IMR-90 (cell line): Measurements from ENCODE around the gene KLHL29. TPM values are rescaled to one million over a fixed set of nuclear protein-coding genes. Genes with fewer than 3 reads are reported as not detected.

Source experiments
- ATAC-seq: fragments of 200-7000 bp; cut with Tn5 transposase; 2 replicates; pipeline ENCODE4 v1.9.1; 2020; ENCODE audit warnings: low read depth, mild to moderate bottlenecking, moderate library complexity
- BruUV-seq: library from RNA; stranded (reverse); fragments of 400-500 nt; replicated peaks from 2 replicates; lab custom pipeline; 2021; lab: Mats Ljungman, UMichigan
- CTCF ChIA-PET: fragments of 300-600 bp; formaldehyde crosslinking; extraction: SDS; loops from one replicate; lab custom pipeline; 2021; ENCODE audit warnings: antibody characterized with exemption; lab: Yijun Ruan, JAX
- POLR2A ChIA-PET: fragments of 300-600 bp; sonication (Branson Sonifier 250); formaldehyde crosslinking; loops from one replicate; lab custom pipeline; 2022; ENCODE audit warnings: antibody characterized with exemption; ENCODE audit not compliant: unreplicated experiment; lab: Charles Lee
- DNase-seq: peaks from one replicate; pipeline ENCODE4 v3.0.0; 2013
- H2AFZ ChIP-seq: replicated peaks from 2 replicates; pipeline ENCODE3; 2013; ENCODE audit warnings: low read length, mild to moderate bottlenecking; ENCODE audit not compliant: poor library complexity
- H2AK5ac ChIP-seq: 2 replicates; pipeline ENCODE4 v1.6.1; 2013; ENCODE audit warnings: low read depth, low read length, inconsistent platforms
- H2AK9ac ChIP-seq: replicated peaks from 2 replicates; pipeline ENCODE3; 2013; ENCODE audit warnings: mild to moderate bottlenecking, low read depth, low read length, moderate library complexity; ENCODE audit not compliant: poor library complexity
- H2BK120ac ChIP-seq: 2 replicates; pipeline ENCODE4 v1.6.1; 2013; ENCODE audit warnings: low read depth, low read length, inconsistent platforms
- H2BK15ac ChIP-seq: 3 replicates; pipeline ENCODE4 v1.6.1; 2013; ENCODE audit warnings: low read depth, low read length, inconsistent platforms
- H2BK20ac ChIP-seq: 2 replicates; pipeline ENCODE4 v1.6.1; 2013; ENCODE audit warnings: low read depth, mild to moderate bottlenecking, inconsistent platforms, low read length, moderate library complexity
- H2BK5ac ChIP-seq: 2 replicates; pipeline ENCODE4 v1.6.1; 2013; ENCODE audit warnings: mild to moderate bottlenecking, low read depth, low read length, inconsistent platforms; ENCODE audit not compliant: poor library complexity, severe bottlenecking
- H3K14ac ChIP-seq: replicated peaks from 2 replicates; pipeline ENCODE4 v1.6.1; 2013; ENCODE audit warnings: low read depth, low read length, inconsistent platforms
- H3K18ac ChIP-seq: 2 replicates; pipeline ENCODE4 v1.6.1; 2013; ENCODE audit warnings: low read depth, low read length, control low read depth
- H3K23ac ChIP-seq: 2 replicates; pipeline ENCODE4 v1.6.1; 2013; ENCODE audit warnings: low read depth, low read length, inconsistent platforms
- H3K27ac ChIP-seq: 2 replicates; pipeline ENCODE4 v1.5.1; 2013; ENCODE audit warnings: mild to moderate bottlenecking, control low read depth, low read length; ENCODE audit not compliant: insufficient read depth
- H3K27me3 ChIP-seq: 2 replicates; pipeline ENCODE4 v1.6.1; 2013; ENCODE audit warnings: low read length; ENCODE audit not compliant: control insufficient read depth, insufficient read depth
- H3K36me3 ChIP-seq: 2 replicates; pipeline ENCODE4 v1.6.1; 2013; ENCODE audit warnings: low read length, mixed read lengths; ENCODE audit not compliant: control insufficient read depth, insufficient read depth
- H3K4ac ChIP-seq: 2 replicates; pipeline ENCODE4 v1.6.1; 2013; ENCODE audit warnings: low read depth, low read length, inconsistent platforms
- H3K4me1 ChIP-seq: 2 replicates; pipeline ENCODE4 v1.6.1; 2013; ENCODE audit warnings: low read length, mixed read lengths; ENCODE audit not compliant: control insufficient read depth, insufficient read depth
- H3K4me2 ChIP-seq: 2 replicates; pipeline ENCODE4 v1.6.1; 2013; ENCODE audit warnings: low read depth, mild to moderate bottlenecking, control low read depth, low read length, moderate library complexity
- H3K4me3 ChIP-seq: 2 replicates; pipeline ENCODE4 v1.5.1; 2013; ENCODE audit warnings: low read depth, mild to moderate bottlenecking, control low read depth, low read length, moderate library complexity; ENCODE audit not compliant: insufficient read depth
- H3K56ac ChIP-seq: 2 replicates; pipeline ENCODE4 v1.6.1; 2013; ENCODE audit warnings: low read length, inconsistent platforms; ENCODE audit not compliant: insufficient read depth; ENCODE audit errors: extremely low read depth
- H3K79me1 ChIP-seq, 2 experiments: 2 replicates each; pipeline ENCODE4 v1.6.1; 2013; ENCODE audit warnings: low read length in 2 of 2, inconsistent platforms in 1 of 2, low read depth in 1 of 2
- H3K9ac ChIP-seq: 2 replicates; pipeline ENCODE4 v1.6.1; 2013; ENCODE audit warnings: low read depth, low read length, control low read depth
- H3K9me1 ChIP-seq: 2 replicates; pipeline ENCODE4 v1.6.1; 2013; ENCODE audit warnings: low read length, inconsistent platforms; ENCODE audit not compliant: insufficient read depth
- H3K9me3 ChIP-seq: 2 replicates; pipeline ENCODE4 v1.6.1; 2013; ENCODE audit warnings: low read length; ENCODE audit not compliant: control insufficient read depth, insufficient read depth
- H4K20me1 ChIP-seq: 2 replicates; pipeline ENCODE4 v1.6.1; 2013; ENCODE audit warnings: low read length, inconsistent platforms; ENCODE audit not compliant: insufficient read depth
- H4K5ac ChIP-seq: 2 replicates; pipeline ENCODE4 v1.6.1; 2013; ENCODE audit warnings: mild to moderate bottlenecking, low read depth, low read length, control low read depth
- H4K8ac ChIP-seq, 2 experiments: 2 replicates each; pipeline ENCODE4 v1.6.1; 2013; ENCODE audit warnings: low read depth in 2 of 2, low read length in 2 of 2, control low read depth in 1 of 2, inconsistent platforms in 1 of 2
- H4K91ac ChIP-seq: 2 replicates; pipeline ENCODE4 v1.6.1; 2013; ENCODE audit warnings: low read depth, low read length, inconsistent platforms; ENCODE audit not compliant: insufficient read depth
- BHLHE40 ChIP-seq: fragments of 150-350 bp; IDR thresholded peaks from 2 replicates; pipeline ENCODE4 v1.6.1; 2016; ENCODE audit warnings: mild to moderate bottlenecking, low read depth, low read length
- CEBPB ChIP-seq: IDR thresholded peaks from 2 replicates; pipeline ENCODE4 v1.6.1; 2012; ENCODE audit warnings: low read depth, low read length, improper control_type of control experiment
- CHD1 ChIP-seq: IDR thresholded peaks from 2 replicates; pipeline ENCODE4 v1.6.1; 2012; ENCODE audit warnings: low read depth, low read length, improper control_type of control experiment
- FOS ChIP-seq: fragments of 150-350 bp; IDR thresholded peaks from 2 replicates; pipeline ENCODE4 v1.6.1; 2016; ENCODE audit warnings: low read depth, low read length
- MAFK ChIP-seq: IDR thresholded peaks from 2 replicates; pipeline ENCODE4 v1.6.1; 2012; ENCODE audit warnings: low read depth, low read length, improper control_type of control experiment
- MAZ ChIP-seq: IDR thresholded peaks from 2 replicates; pipeline ENCODE4 v1.6.1; 2012; ENCODE audit warnings: low read depth, mild to moderate bottlenecking, low read length, improper control_type of control experiment, moderate library complexity, borderline replicate concordance
- MXI1 ChIP-seq: IDR thresholded peaks from 2 replicates; pipeline ENCODE4 v1.6.1; 2012; ENCODE audit warnings: low read depth, mild to moderate bottlenecking, low read length, moderate library complexity, borderline replicate concordance
- NFE2L2 ChIP-seq: fragments of 150-350 bp; IDR thresholded peaks from 2 replicates; pipeline ENCODE4 v1.6.1; 2016; ENCODE audit warnings: low read depth, mild to moderate bottlenecking, low read length
- POLR2A ChIP-seq: IDR thresholded peaks from 2 replicates; pipeline ENCODE4 v1.6.1; 2012; ENCODE audit warnings: mild to moderate bottlenecking, low read depth, low read length
- RAD21 ChIP-seq: IDR thresholded peaks from 2 replicates; pipeline ENCODE4 v1.6.1; 2012; ENCODE audit warnings: low read length, improper control_type of control experiment
- RCOR1 ChIP-seq: IDR thresholded peaks from 2 replicates; pipeline ENCODE4 v1.6.1; 2012; ENCODE audit warnings: mild to moderate bottlenecking, low read length, improper control_type of control experiment; ENCODE audit not compliant: insufficient replicate concordance
- RFX5 ChIP-seq: IDR thresholded peaks from 2 replicates; pipeline ENCODE4 v1.8.0; 2012; ENCODE audit warnings: low read depth, mild to moderate bottlenecking, low read length, moderate library complexity
- SMC3 ChIP-seq: fragments of 150-350 bp; IDR thresholded peaks from 2 replicates; pipeline ENCODE4 v1.6.1; 2016; ENCODE audit warnings: low read depth, mild to moderate bottlenecking, antibody characterized with exemption, low read length, moderate library complexity
- WGBS, 2 experiments: methylation state at CpG; one replicate each; pipeline versions ENCODE4 v1.1.5 to v1.1.7; 2013; ENCODE audit warnings: missing lambda C conversion rate in 2 of 2; ENCODE audit not compliant: insufficient read length in 1 of 2; ENCODE audit errors: extremely low coverage in 2 of 2; 5-methylcytosine and 5-hydroxymethylcytosine counted together
- dilution Hi-C: fragments of 300-500 bp; cut with HindIII; formaldehyde crosslinking; loops from one replicate; pipeline ENCODE4 v1.14.3; 2018; ENCODE audit warnings: low sequenced_read_pairs; ENCODE audit not compliant: unreplicated experiment
- in situ Hi-C: fragments of 300-500 bp; cut with MboI; formaldehyde crosslinking; loops from 3 replicates; pipeline ENCODE4 v1.14.3; 2019; ENCODE audit warnings: low sequenced_read_pairs, inconsistent platforms, mixed read lengths
- intact Hi-C: fragments of 100-400 bp; cut with micrococcal nuclease; formaldehyde crosslinking; loops from 2 replicates; pipeline ENCODE4 v1.10.0; 2022
- polyA plus RNA-seq, 3 experiments: library from polyadenylated mRNA; depleted of rRNA; stranded (reverse); fragments of >200 nt; gene quantifications; 2 replicates each; pipeline ENCODE4 v1.2.3, GENCODE V29; 2012; ENCODE audit warnings: low replicate concordance in 1 of 3
- total RNA-seq: library from RNA; depleted of rRNA; stranded (reverse); fragments of >200 nt; gene quantifications from 2 replicates; pipeline ENCODE4 v1.2.3, GENCODE V29; 2012
- TF ChIP-seq, protein P1 (sequence below): fragments of 150-350 bp; IDR thresholded peaks from 2 replicates; pipeline ENCODE4 v1.6.1; 2016; ENCODE audit warnings: low read depth, mild to moderate bottlenecking, low read length, moderate library complexity, borderline replicate concordance
- TF ChIP-seq, protein P2 (sequence below): conservative IDR thresholded peaks from 2 replicates; pipeline ENCODE4 v1.5.1; 2012; ENCODE audit warnings: mild to moderate bottlenecking, low read depth, low read length, improper control_type of control experiment
- TF ChIP-seq, protein P3 (sequence below): fragments of 150-350 bp; IDR thresholded peaks from 2 replicates; pipeline ENCODE4 v1.6.1; 2017; ENCODE audit warnings: mild to moderate bottlenecking, antibody characterized with exemption, low read length, low read depth

Gene KLHL29
- total and polyA plus RNA-seq, 2 of the 4 experiments (the other 2 are of a cell fraction) = 2.0 to 8.0 TPM

DNA sequence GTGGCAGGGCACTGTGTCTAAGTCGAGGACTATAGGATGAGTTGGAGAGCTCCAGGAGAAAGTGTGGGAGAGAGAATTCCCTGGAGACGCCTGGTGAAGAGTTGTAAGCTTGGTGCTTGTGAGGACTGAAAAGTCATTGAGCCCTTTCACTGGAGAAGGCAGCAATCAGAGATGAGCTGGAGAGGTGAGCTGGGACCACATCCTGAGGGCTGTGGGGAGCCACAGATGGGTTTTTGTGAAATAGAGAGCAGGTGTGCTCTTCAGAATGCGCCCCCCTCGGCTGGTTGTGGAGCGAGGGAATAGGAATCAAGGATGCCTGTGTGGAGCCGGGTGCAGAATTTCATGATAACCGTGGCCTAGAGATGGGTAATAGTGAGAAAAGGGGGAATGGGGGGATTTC, 224.3 kb downstream of the KLHL29 start:
- in situ Hi-C loops (no loop called here), intact Hi-C loops (no loop called here), dilution Hi-C loops (no loop called here)
- Histone ChIP-seq H3K79me1 (no peaks in the 10 kb centered on the region; a peak in 1 of 4 replicates), H3K23ac (no peak overlapping the region), H3K18ac (no peak overlapping the region), H4K91ac (no peak overlapping the region), H2BK20ac (no peak overlapping the region), H2BK5ac (no peak overlapping the region), H2AK9ac (no peak overlapping the region), H3K56ac (no peak overlapping the region), H2BK120ac (no peak overlapping the region), H3K4ac (no peak overlapping the region), H3K4me1 (no peaks in the 10 kb centered on the region), H2AK5ac (no peak overlapping the region; the same call in 1 of the 2 replicates), H2BK15ac (no peak overlapping the region), H4K20me1 (peaks cover 5% of the 10 kb centered on the region; the same call in 1 of the 2 replicates), H4K8ac (no peak overlapping the region), H3K36me3 (no peaks in the 10 kb centered on the region), H3K27ac (no peak overlapping the region), H4K5ac (no peak overlapping the region), H3K9me1 (no peaks in the 10 kb centered on the region), H3K27me3 (no peaks in the 10 kb centered on the region), H3K14ac (no peak overlapping the region), H3K4me2 (no peak overlapping the region), H3K9me3 (peaks cover 12% of the 10 kb centered on the region), H3K4me3 (no peak overlapping the region), H2AFZ (no peak overlapping the region), H3K9ac (no peak overlapping the region)
- BruUV-seq = no TSS peak
- ATAC-seq = no peak
- DNase-seq = no peak
- ChIA-PET POLR2A (no interaction called here), CTCF (no interaction called here)
- 94% methylated on average over 3 of the region's 7 CpGs; no CpG with 5 or more reads in 1 of the 2 experiments for WGBS, 2 experiments
- TF ChIP-seq SMC3 = no peak
- no peak for TF ChIP-seq BHLHE40
- TF ChIP-seq RFX5 = no peak
- TF ChIP-seq, protein P1, sequence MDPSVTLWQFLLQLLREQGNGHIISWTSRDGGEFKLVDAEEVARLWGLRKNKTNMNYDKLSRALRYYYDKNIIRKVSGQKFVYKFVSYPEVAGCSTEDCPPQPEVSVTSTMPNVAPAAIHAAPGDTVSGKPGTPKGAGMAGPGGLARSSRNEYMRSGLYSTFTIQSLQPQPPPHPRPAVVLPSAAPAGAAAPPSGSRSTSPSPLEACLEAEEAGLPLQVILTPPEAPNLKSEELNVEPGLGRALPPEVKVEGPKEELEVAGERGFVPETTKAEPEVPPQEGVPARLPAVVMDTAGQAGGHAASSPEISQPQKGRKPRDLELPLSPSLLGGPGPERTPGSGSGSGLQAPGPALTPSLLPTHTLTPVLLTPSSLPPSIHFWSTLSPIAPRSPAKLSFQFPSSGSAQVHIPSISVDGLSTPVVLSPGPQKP = no peak
- no peak for TF ChIP-seq MXI1
- TF ChIP-seq MAZ = no peak
- TF ChIP-seq MAFK = no peak
- TF ChIP-seq, protein P2, sequence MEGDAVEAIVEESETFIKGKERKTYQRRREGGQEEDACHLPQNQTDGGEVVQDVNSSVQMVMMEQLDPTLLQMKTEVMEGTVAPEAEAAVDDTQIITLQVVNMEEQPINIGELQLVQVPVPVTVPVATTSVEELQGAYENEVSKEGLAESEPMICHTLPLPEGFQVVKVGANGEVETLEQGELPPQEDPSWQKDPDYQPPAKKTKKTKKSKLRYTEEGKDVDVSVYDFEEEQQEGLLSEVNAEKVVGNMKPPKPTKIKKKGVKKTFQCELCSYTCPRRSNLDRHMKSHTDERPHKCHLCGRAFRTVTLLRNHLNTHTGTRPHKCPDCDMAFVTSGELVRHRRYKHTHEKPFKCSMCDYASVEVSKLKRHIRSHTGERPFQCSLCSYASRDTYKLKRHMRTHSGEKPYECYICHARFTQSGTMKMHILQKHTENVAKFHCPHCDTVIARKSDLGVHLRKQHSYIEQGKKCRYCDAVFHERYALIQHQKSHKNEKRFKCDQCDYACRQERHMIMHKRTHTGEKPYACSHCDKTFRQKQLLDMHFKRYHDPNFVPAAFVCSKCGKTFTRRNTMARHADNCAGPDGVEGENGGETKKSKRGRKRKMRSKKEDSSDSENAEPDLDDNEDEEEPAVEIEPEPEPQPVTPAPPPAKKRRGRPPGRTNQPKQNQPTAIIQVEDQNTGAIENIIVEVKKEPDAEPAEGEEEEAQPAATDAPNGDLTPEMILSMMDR = no peak
- no peak for TF ChIP-seq RAD21
- TF ChIP-seq, protein P3, sequence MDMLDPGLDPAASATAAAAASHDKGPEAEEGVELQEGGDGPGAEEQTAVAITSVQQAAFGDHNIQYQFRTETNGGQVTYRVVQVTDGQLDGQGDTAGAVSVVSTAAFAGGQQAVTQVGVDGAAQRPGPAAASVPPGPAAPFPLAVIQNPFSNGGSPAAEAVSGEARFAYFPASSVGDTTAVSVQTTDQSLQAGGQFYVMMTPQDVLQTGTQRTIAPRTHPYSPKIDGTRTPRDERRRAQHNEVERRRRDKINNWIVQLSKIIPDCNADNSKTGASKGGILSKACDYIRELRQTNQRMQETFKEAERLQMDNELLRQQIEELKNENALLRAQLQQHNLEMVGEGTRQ = no peak
- no peak for TF ChIP-seq NFE2L2
- TF ChIP-seq FOS = no peak
- TF ChIP-seq CHD1 = no peak
- TF ChIP-seq RCOR1 = no peak
- TF ChIP-seq POLR2A = no peak
- no peak for TF ChIP-seq CEBPB
